Bronchial epithelial cell (primary cell): ENCODE data around the gene C3orf18. TPM values are rescaled to one million over a fixed set of nuclear protein-coding genes. Genes with fewer than 3 reads are reported as not detected.

Experiments used
- DNase-seq: peaks from one replicate; pipeline ENCODE4 v3.0.0-alpha.2; 2010; ENCODE audit warnings: low read depth
- FAIRE-seq: peaks from 2 replicates; lab custom pipeline; 2011; peaks lifted over from hg19 to GRCh38; lab: Jason Lieb, UNC
- H3K27me3 ChIP-seq: 2 replicates; pipeline ENCODE4 v1.5.1; 2011; ENCODE audit warnings: low read length; ENCODE audit not compliant: control insufficient read depth, insufficient read depth
- H3K36me3 ChIP-seq: 2 replicates; pipeline ENCODE4 v1.5.1; 2011; ENCODE audit warnings: low read length; ENCODE audit not compliant: control insufficient read depth, insufficient read depth
- H3K4me3 ChIP-seq: 2 replicates; pipeline ENCODE4 v1.5.1; 2011; ENCODE audit warnings: mild to moderate bottlenecking, low read depth, low read length, control low read depth
- total RNA-seq: library from RNA; depleted of rRNA; stranded (reverse); fragments of >200 nt; gene quantifications from 2 replicates; pipeline ENCODE4 v1.2.1, GENCODE V29; 2014
- TF ChIP-seq, protein P1 (sequence below): IDR thresholded peaks from 2 replicates; pipeline ENCODE4 v1.5.1; 2011; ENCODE audit warnings: mild to moderate bottlenecking, moderate library complexity, low read length, control low read depth, inconsistent platforms; ENCODE audit not compliant: insufficient read depth, severe bottlenecking

C3orf18 gene
- total RNA-seq, 1 donor from 2014 or later = 3.2 TPM

- H3K4me3 ChIP-seq = no peak overlapping the region
- no peaks in the 10 kb centered on the region for H3K27me3 ChIP-seq
- no peak for FAIRE-seq
- H3K36me3 ChIP-seq = no peaks in the 10 kb centered on the region
- TF ChIP-seq, protein P1, sequence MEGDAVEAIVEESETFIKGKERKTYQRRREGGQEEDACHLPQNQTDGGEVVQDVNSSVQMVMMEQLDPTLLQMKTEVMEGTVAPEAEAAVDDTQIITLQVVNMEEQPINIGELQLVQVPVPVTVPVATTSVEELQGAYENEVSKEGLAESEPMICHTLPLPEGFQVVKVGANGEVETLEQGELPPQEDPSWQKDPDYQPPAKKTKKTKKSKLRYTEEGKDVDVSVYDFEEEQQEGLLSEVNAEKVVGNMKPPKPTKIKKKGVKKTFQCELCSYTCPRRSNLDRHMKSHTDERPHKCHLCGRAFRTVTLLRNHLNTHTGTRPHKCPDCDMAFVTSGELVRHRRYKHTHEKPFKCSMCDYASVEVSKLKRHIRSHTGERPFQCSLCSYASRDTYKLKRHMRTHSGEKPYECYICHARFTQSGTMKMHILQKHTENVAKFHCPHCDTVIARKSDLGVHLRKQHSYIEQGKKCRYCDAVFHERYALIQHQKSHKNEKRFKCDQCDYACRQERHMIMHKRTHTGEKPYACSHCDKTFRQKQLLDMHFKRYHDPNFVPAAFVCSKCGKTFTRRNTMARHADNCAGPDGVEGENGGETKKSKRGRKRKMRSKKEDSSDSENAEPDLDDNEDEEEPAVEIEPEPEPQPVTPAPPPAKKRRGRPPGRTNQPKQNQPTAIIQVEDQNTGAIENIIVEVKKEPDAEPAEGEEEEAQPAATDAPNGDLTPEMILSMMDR = no peak
- DNase-seq = no peak
Measured at GRCh38 chr3:50591196-50591741, 23.7 kb upstream of the C3orf18 start.

DNA sequence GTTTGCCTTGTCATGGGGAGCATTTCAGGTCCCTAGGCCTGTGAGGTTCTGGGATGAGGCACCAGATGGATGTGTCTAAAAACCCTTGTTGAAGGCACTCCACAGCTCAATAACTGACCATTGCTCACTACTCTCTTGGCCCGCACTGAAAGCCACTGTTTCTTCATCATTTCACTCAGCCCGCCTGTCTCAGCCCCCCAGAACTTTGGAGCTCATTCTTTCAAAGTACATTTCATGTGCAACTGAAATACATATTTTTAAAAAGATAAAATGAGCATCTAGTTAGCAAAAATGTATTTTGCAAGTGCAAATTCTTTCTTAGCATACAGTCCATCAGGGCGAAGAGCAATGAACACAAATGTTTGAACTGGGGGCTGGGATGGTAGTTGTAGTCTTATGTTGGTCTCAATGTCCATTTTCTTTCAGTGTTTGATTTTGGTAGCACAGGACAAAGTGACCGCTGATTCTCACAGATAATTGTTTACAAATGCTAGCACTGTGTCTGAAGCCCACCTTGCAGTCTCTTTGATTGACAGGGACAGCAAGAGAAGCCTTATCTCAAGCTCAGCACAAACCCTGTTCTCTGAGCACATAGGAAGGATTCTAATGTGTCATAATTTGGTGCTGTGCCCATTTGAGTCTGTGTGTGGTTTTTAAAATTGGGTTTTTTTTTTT, 21.3 kb upstream of the C3orf18 start:
- H3K36me3 ChIP-seq = peaks cover 1% of the 10 kb centered on the region
- TF ChIP-seq, protein P1 = no peak
- DNase-seq = no peak
- FAIRE-seq = no peak
- H3K4me3 ChIP-seq = no peak overlapping the region
- no peaks in the 10 kb centered on the region for H3K27me3 ChIP-seq

GRCh38 chr3:50587806-50588758, 20.5 kb upstream of the C3orf18 start:
- TF ChIP-seq, protein P1 = no peak
- peaks cover 1% of the 10 kb centered on the region for H3K36me3 ChIP-seq
- no peak overlapping the region for H3K4me3 ChIP-seq
- DNase-seq (no peak), FAIRE-seq (peak; percentile 52)
- H3K27me3 ChIP-seq = no peaks in the 10 kb centered on the region

DNA sequence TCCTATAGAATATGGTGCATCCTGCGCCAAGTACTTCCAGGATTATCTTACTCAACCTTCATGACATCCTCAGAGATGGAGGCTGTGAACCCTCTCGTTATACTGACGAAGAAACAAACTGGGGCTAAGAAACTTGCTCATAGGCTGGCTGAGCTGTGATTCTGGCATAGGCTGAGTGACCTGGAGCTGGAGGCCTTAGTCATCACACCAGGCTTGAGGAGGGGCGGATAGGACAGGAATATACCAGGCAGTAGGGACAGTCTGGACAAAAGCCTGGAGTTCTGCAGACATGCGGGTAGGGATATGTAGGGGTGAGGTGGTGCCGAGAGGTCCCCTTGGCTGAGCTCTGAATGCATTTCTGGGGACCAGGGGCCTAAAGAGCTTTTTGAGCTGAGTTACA, 19.8 kb upstream of the C3orf18 start:
- FAIRE-seq = no peak
- Histone ChIP-seq H3K27me3 (no peaks in the 10 kb centered on the region), H3K36me3 (peaks cover 3% of the 10 kb centered on the region), H3K4me3 (no peak overlapping the region)
- TF ChIP-seq, protein P1 = no peak
- DNase-seq = no peak

GRCh38 chr3:50586763-50587070, 19.2 kb upstream of the C3orf18 start:
- Histone ChIP-seq H3K4me3 (no peak overlapping the region), H3K36me3 (peaks cover 4% of the 10 kb centered on the region), H3K27me3 (no peaks in the 10 kb centered on the region)
- DNase-seq = no peak
- TF ChIP-seq, protein P1 = no peak
- FAIRE-seq = no peak
